ENCODE measurements around the gene ADD2.
A peak's percentile ranks its signal among the peaks of the same experiment; 100 is the strongest.

DNA sequence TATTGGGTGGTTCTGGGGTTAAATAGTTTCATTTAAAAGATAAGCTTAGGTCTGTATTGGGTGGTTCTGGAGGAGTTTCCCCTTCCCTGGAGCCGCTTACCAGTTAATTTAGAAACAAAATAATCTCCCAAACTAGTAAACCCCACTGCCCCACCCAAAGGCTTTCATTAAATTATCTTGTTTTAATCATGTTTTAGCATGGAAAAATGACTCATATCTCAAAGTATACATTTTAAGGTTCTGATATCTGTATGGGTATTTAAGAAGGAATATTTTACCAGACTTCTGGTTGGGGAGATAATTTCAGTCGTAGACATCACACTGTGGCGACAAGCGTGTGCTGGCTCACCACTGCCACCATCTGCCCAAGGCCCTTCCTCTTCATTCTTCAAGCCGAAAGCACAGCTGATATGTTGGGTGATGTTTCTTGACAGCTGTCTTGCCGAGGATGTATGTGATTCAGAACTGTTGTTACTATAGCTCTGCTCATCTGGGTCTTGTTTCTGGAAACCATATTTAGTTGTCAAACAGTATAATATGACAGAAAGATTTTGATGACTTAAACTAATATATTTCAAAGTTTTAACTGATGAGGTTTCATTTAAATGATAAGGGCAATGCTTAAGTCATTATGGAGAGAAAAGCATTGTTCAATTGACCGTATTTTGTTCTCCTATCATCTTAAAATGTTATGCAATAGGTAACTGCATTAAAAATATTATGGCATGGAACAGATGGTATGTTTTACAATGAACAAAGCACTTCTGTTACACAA lies 17.3 kb upstream of the ADD2 start:
- TF ChIP-seq POLR2A (IDR thresholded peaks at IDR 0.05), result no peak
- TF ChIP-seq, protein P1, sequence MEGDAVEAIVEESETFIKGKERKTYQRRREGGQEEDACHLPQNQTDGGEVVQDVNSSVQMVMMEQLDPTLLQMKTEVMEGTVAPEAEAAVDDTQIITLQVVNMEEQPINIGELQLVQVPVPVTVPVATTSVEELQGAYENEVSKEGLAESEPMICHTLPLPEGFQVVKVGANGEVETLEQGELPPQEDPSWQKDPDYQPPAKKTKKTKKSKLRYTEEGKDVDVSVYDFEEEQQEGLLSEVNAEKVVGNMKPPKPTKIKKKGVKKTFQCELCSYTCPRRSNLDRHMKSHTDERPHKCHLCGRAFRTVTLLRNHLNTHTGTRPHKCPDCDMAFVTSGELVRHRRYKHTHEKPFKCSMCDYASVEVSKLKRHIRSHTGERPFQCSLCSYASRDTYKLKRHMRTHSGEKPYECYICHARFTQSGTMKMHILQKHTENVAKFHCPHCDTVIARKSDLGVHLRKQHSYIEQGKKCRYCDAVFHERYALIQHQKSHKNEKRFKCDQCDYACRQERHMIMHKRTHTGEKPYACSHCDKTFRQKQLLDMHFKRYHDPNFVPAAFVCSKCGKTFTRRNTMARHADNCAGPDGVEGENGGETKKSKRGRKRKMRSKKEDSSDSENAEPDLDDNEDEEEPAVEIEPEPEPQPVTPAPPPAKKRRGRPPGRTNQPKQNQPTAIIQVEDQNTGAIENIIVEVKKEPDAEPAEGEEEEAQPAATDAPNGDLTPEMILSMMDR (IDR thresholded peaks at IDR 0.05), result peak in 1 of 3 experiments; percentile 14
